GM12875 (cell line): ENCODE results near the gene UVSSA.

ENCODE experiments used
- H3K4me3 ChIP-seq: one replicate; pipeline ENCODE4 v1.5.1; 2011; ENCODE audit warnings: low read depth, low read length, control low read depth
- TF ChIP-seq, protein P1 (sequence below): IDR thresholded peaks from 2 replicates; pipeline ENCODE4 v1.5.1; 2011; ENCODE audit warnings: low read depth, mild to moderate bottlenecking, control low read depth, inconsistent platforms, low read length, moderate library complexity, borderline replicate concordance; ENCODE audit not compliant: insufficient read depth

UVSSA gene

DNA sequence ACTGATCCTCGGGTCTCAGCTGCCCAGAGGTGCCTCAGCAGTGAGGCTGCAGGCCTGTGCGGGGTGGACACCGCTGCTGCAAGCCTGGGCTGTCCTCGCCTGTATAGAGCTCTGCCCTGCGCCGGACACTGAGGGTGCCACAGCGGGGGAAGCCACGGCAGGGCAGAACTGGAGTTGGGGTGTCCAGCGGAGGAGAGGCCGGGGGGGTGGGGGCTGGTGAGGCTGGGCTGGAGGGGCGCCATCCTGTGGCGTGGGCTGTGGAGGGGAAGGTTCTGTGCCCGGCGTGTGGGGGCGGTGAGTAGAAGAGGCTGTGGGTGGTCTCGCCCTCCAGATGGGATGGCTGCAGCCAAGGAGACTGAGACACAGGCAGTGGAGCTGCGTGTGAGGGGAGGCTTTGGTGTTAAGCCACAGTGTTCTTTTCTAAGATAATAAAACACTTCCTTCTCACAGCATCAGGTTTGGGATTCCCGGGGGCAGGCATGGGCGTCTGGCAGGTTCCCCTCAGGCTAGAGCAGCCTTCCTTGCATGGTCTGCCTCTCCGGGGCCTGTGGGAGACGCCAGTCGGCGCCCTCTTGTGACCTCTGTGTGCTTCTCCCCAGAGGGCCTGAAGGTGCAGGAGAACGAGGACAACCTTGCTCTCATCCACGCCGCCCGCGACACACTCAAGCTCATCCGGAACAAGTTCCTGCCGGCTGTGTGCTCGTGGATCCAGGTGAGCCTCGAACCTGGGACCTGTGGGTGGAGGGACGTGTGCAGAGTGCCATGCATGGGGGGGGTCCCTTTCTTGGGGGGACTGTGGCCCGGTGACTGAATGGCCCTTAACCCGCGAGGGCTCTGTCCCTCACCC is 7.4 kb downstream of the UVSSA start:
- no peak overlapping the region for H3K4me3 ChIP-seq
- TF ChIP-seq, protein P1, sequence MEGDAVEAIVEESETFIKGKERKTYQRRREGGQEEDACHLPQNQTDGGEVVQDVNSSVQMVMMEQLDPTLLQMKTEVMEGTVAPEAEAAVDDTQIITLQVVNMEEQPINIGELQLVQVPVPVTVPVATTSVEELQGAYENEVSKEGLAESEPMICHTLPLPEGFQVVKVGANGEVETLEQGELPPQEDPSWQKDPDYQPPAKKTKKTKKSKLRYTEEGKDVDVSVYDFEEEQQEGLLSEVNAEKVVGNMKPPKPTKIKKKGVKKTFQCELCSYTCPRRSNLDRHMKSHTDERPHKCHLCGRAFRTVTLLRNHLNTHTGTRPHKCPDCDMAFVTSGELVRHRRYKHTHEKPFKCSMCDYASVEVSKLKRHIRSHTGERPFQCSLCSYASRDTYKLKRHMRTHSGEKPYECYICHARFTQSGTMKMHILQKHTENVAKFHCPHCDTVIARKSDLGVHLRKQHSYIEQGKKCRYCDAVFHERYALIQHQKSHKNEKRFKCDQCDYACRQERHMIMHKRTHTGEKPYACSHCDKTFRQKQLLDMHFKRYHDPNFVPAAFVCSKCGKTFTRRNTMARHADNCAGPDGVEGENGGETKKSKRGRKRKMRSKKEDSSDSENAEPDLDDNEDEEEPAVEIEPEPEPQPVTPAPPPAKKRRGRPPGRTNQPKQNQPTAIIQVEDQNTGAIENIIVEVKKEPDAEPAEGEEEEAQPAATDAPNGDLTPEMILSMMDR = no peak

DNA sequence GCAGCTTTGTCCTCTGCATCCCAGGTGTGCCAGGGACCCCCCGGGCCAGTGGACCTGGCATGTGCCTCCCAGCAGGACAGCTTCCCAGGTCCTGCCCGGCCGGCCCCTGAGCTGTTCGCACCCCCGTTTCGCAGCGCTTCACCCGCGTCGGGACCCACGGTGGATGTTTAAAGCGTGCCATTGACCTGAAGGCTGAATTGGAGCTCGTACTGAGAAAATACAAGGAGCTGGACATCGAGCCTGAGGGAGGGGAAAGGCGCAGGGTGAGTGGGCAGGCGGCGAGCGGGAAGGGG is 7.9 kb downstream of the UVSSA start:
- TF ChIP-seq, protein P1 = no peak

DNA sequence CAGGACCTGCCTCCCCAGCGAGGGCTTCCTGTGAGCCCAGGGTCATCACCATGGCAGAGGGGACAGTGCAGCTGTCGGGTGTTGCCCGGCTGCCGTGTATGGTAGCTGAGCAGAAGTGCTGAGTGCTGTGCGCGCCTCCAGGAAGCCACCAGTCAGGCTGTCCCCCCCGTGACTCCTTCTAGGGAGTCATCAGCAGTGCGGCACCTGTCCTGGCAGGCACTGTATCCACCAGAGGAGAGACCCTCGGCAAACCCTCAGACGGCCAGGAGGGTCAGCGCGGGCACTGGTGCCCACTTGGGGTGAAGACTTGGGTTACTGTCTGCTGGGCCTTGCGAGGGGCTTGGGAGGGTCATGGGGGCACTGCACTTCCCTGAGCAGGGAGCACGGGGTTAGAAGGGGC is 8.4 kb downstream of the UVSSA start:
- TF ChIP-seq, protein P1 = no peak
- H3K4me3 ChIP-seq = no peak overlapping the region

More for the DNA sequence above, 7.9 kb downstream of the UVSSA start:
- H3K4me3 ChIP-seq = no peak overlapping the region

DNA sequence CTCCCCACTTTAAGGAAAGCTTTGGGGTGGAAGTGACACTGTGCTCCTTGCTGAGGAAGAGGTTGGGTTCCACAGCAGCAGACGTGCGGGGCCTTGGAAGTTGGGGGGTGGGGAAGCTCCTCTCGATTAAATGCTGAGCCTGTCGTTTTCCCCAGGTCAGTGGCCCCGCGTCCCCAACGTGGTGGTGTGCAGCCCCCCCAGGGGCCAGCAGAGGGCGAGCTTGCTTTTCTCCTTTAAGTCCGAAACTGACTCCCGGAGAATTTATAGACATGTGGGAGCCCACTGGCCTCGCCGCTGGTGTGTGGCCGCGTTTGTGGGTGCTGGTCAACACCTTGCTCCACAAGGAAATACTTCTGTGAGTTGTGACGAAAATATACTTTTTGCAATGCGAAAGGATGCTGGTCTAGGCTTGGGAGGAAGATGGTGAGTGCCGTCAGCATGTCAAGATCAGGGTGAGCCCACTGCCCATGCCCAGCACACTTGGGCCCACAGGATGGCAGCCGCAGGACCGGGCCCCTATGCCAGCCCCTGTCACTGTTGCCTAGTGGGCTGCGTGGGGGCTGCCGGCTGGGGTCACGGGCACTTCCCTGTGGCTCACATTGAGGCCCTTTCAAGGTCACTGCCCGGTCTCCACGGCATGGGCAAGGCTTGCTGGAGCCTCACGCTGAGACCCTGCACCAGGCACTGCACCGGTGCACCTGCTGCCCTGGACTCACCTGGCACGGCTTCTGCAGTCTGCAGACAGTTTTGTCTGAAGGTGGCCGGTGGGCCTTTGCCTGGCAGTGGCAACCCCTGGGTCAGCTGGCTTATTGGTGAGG is 9.4 kb downstream of the UVSSA start:
- no peak overlapping the region for H3K4me3 ChIP-seq
- TF ChIP-seq, protein P1 = peak; percentile 69

DNA sequence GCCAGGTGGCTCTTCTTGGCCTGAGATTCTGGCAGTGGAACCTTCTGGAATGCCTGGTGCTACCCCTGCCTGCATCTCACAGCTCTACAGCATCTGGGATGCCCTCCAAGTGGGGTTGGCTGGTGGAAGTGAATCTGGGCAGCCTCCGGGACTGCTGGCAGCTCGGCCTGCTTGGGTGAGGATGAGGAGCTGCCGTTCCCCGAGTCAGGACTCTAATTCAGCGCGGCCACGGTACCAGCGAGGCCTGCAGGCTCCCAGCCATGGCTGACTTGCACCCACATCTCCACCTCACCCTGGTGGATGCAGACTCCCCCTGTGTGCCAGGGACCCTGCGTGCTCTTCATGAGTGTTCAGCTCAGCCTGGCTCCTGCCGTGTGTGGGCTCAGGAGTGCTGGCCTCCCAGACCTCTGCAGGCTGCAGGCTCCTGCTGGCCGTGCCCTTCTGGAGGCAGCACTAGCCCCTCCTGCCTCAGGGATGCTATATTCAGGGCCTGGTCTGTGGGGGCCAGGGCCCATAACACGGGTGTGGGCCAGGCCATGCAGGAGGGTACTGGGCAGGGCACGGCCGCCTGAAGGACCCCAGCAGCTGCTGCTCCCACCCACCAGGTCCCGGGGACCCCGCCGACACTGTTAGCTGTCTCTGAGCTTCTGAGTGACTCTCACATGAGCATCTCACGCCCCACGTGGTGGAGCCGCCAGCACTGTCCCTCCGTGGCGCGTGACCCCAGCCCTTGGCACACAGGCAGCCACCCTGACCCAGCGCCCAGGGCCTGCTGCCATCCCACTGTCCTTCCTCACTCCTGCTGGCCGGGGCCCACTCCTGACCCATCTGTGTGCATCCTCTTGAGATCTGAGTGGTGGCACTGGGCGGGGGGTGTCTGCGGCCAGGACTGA is 10.6 kb downstream of the UVSSA start:
- no peak overlapping the region for H3K4me3 ChIP-seq
- TF ChIP-seq, protein P1 = no peak

DNA sequence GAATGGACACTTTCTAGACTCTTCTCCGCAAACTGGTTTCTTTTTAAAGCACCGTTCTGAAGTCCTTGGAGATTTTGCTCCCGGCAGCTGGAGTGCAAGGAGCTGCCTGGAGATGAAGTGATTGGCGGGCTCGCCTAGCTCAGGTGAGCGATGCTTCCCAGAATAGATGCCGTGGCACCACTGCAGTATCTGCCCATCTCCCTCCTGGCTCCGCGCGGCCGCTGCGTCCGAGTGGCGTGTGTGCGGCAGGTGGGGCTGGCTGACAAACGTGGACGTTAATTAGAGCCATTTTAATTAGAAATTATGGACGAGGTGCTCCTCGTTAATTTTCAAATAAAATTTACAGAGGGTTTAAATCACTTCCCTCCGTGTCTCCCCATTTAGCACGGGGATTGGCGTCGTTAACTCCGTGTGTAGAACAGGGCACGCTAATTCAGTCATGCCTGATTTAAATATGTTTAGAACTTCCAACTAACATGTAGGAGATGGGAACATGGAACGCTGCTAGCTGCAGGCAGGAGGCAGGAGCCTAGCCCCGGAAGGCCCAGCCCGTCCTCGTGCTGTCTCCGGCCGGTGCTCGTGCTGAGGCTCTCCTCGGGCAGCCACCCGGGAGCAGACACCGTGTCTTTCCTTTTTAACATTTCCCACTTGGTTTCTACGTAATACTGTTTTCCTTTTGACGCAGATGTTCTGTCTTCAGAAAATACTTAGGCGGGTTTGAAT is 11.6 kb downstream of the UVSSA start:
- TF ChIP-seq, protein P1 = no peak
- no peak overlapping the region for H3K4me3 ChIP-seq
